Stimulated activated CD8-positive, alpha-beta memory T cell treated with anti-CD3 and anti-CD28 coated beads, Interleukin-4, amount 100 ng/mL, for 4 hours (primary cell): ENCODE results near the gene HCFC2.
"Not testable (repeated sequence)": the region's sequence is repeated elsewhere in the genome, so short reads cannot be mapped to it uniquely, and the experiment has no call there.

Source experiments
- DNase-seq, 2 donors: peaks; one replicate each; pipeline ENCODE4 v3.0.0-alpha.2; 2020; ENCODE audit warnings: low read depth in 2 of 2, low spot score in 1 of 2

Gene HCFC2

GRCh38 chr12:104064031-104064841, at the start of gene HCFC2:
TSS of gene HCFC2 (plus strand) at chr12:104064531. CDS start at chr12:104064561, 30 bp downstream.
- peak; percentile 76 to 85 for DNase-seq

- DNase-seq = not testable (repeated sequence)
Observed at GRCh38 chr12:104021862-104022261, 42.5 kb upstream of the HCFC2 start.

GRCh38 chr12:104022786-104023185, 41.5 kb upstream of the HCFC2 start:
- DNase-seq = no peak

- DNase-seq = no peak
Observed at GRCh38 chr12:104023710-104024109, 40.6 kb upstream of the HCFC2 start.

DNA sequence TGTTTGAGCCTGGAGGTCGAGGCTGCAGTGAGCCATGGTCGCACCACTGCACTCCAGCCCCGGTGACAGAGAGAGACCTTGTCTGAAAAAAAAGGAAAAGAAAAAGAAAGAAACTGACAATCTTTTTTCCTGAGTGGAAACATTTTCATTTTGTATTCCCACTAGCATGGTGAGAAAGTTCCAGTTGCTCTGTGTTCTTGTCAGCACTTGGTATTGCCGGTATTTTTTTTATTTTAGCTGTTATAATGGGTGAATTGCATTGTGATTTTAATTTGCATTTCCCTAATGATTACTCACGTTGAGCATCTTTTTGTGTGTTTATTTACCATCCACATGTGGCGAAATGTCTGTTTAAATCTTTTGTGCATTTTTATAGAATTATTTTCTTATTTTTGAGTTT, 40.0 kb upstream of the HCFC2 start:
- no peak for DNase-seq

GRCh38 chr12:104025771-104026170, 38.6 kb upstream of the HCFC2 start:
- DNase-seq = no peak

DNA sequence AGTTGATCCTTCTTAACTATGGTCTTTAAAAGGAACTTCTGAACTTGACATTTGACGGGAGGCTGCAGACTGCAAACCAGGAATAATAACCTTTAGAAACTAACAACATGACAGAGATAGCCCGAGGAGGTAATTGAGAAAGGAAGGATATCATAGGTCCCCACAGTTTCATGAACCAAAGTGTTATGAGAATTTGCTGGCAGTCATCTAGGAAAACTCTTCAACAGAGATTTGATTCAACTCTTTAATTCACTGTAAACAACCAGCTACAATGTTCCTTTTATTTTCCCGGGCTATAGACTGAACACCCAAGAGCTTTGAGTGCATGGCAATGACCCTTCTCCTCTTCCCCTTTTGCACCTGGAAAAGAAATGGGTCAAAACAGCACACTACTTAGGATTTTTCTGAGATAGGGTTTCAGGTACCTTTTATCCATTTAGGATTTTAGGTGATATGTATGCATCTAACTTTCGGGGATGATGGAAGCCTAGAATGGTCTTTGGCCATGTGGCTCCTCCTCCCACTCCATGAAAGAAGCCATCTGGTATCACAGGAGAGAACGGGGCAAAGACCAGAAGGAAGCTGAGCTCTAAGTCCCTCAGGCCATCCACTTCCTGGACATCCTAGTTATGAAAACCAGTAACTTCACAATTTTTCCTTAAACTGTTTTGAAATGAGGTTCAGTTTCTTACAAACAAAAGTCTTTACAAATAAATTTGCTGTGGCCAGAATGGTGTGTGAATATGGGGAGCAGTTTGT, 37.3 kb upstream of the HCFC2 start:
- DNase-seq = no peak

- not testable (repeated sequence) for DNase-seq
Observed at GRCh38 chr12:104030596-104030995, 33.7 kb upstream of the HCFC2 start.

GRCh38 chr12:104036143-104036542, 28.2 kb upstream of the HCFC2 start:
- not testable (repeated sequence) for DNase-seq

DNA sequence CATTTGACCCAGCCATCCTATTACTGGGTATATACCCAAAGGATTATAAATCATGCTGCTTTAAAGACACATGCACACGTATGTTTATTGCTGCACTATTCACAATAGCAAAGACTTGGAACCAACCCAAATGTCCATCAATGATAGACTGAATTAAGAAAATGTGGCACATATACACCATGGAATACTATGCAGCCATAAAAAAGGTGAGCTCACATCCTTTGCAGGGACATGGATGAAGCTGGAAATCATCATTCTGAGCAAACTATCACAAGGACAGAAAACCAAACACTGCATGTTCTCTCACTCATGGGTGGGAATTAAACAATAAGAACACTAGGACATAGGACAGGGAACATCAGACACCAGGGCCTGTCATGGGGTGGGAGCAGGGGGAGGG, 24.6 kb upstream of the HCFC2 start:
- not testable (repeated sequence) for DNase-seq

DNA sequence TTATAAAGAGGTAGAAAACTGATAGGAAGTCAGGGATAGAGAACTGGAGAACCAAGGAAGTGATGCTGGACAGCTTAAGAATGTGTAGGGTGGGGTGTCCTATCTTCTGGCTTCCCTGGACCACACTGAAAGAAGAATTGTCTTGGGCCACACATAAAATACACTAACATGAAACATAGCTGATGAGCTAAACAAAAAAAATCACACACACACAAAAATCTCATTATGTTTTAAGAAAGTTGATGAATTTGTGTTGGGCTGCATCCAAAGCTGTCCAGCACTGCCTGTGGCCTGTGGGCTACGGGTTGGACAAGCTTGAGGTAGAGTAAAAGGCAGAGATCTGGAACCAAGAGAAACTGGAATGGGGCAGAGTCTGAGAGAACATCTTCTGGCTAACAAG, 21.8 kb upstream of the HCFC2 start:
- DNase-seq = no peak

GRCh38 chr12:104044158-104044557, 20.2 kb upstream of the HCFC2 start:
- DNase-seq = no peak

DNA sequence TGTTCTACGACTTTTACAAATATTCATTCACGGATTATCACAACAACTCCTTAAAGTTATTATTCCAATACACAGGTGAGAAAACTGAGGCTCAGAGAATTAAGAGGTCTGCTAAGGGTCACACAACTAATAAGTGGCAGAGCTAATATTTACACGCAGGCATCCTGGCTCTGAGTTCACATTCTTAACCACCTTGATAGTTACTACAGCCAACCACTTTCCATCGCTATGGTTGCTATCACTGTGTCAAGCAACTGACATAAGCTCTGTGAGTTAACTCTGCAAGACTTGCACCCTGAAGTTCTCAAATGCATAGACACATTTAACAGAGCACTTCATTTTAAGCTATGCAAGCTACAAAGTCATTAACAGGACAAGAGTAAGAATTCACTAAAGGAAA, 18.0 kb upstream of the HCFC2 start:
- DNase-seq = no peak

GRCh38 chr12:104048162-104048561, 16.2 kb upstream of the HCFC2 start:
- no peak for DNase-seq

DNA sequence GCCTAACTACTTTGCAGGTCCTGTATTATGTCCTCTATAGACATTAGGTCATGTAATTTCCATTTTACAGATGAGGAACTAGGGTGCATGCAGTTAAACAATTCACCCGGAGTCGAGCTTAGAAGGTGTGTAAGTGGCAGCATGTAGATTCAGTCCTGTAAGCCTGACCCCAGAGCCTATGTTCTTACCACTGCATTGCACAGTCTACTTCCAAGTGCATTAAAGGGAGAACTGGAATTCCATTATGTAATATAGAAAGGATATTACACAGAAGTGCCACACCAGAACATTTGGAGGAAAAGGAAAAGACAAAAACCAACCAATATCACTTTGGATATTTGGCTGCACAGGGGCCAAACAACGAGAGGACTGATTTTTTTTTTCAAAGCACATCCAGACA, 15.5 kb upstream of the HCFC2 start:
- no peak for DNase-seq

DNA sequence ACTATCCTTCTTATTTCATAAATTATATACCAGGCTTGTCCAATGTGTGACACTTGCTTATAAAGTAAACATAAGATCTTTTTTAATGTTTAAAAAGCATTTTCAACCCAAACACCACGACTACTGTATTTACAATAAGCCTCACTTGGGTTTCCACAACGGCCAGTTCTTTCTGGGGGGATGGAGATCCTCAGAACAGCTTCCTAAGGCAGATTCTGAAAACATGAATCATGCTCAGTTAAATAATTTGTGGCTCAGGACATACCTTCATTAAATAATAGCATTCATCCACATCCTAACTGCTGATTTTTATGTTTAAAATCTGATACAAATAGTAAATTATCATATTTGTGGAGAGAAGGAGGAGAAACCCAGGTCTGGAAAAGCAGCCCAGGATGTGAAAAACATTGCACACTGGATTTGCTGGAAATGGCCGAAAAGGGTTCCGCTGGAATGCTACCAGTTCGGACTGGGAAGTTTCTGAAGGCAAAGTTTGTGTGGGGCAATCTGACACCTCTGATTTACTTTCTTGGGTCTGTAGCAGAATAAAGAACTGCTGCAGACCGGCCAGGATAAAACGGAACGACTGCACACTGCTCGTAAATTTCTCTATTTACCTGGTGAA, 14.9 kb upstream of the HCFC2 start:
- no peak for DNase-seq

DNA sequence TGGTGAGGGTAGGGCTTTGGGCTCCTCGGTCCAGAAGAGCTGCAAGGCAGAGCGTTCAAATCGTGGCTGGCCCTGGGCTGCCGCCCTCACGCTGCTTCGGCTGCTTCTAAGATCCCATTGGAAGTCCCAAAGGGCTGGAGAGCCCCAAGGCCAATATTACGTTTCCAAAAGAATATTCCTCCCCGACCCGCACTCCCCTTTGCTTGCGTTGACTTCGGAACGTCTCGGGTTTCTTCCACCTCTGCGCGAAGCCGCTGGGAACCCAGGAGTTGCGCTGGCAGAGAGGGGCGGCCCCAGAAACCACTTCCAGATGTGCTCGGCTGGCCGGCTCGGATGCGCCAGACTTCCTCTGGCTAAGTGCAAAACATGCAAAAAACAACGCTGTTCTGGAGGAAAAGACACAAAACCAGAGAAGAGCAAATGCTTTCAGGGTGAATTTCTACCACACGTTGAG, 14.4 kb upstream of the HCFC2 start, which contains the start of gene GLT8D2:
GLT8D2 (minus strand) TSS at position 285 of the 454 bp plus-strand sequence. CDS start 30,539 bp downstream, outside the sequence.
- DNase-seq = no peak

DNA sequence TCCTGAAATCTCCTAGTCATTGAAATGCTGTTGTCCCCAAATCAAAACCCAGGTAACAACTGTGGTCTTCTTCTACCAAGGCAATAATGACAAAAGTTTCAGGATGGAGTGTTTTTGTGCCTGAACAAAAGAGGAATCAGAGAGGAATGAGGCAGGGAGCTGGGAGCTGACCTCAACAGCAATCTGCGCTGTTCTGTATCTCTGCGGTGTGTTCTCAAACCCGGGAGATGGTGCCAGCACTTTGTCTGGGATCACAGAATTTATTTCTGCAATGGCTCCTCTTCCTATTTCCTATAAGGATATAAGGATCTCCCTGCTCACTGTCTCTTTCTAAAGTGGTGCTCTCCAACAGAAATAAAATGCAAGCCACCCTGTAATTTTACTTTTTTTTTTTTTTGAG, 13.9 kb upstream of the HCFC2 start:
- DNase-seq = no peak

GRCh38 chr12:104054681-104055346, 9.5 kb upstream of the HCFC2 start:
- no peak for DNase-seq

DNA sequence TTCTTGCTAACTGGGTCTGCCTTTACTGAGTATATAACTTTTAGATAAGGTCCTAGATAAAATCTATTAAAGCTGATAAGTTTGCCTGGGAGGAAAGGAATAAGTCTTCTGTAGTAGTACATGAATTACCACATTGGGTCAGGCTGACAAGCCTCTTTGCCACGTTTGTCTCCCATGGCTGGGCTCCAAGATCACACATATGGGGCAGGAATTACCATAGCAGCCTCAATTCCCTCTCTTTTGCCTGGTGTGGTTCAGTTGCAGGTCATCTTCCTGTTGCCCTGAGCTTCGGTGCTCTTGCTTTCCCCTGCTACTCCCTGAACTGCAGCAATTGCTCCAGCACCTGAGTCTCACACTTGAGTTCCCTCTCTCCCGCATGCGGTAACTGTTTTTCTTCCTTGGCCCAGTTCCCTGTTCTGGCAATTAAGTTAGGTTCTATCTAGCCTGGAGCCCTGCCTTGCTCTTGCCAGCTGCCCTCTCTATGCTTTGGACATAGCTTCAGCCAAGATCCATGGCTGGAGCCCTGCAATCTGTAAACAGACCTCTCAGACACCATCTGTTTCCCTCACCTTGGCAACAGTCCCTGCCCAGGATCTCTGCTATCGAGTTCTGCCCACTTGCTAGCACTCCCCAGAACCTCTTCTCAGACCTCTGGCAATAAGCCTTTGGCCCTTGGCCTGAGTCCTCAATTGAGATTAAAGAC, 8.5 kb upstream of the HCFC2 start:
- DNase-seq = no peak
